ENCODE data around the gene RBM47.
"Not testable (repeated sequence)": the region's sequence is repeated elsewhere in the genome, so short reads cannot be mapped to it uniquely, and the experiment has no call there.

The RBM47 gene

GRCh38 chr4:40562208-40562607 lies 67.5 kb downstream of the RBM47 start:
- no peaks in the 10 kb centered on the region for H3K4me1 ChIP-seq (ENCODE audit: insufficient read depth, low read length, poor library complexity, severe bottlenecking)
- no peaks in the 10 kb centered on the region for H3K36me3 ChIP-seq (ENCODE audit: insufficient read depth, low read length)
- H3K79me2 ChIP-seq (ENCODE audit: insufficient read depth, low read length) = no peaks in the 10 kb centered on the region
- TF ChIP-seq CTCF (conservative IDR thresholded peaks at IDR 0.05; ENCODE audit: low read length) (no peak), EZH2phosphoT487 (IDR thresholded peaks at IDR 0.05; ENCODE audit: borderline replicate concordance) (no peak)
- H3K9me2 ChIP-seq (replicated peaks; ENCODE audit: low read depth, low read length) = no peaks in the 10 kb centered on the region
- no peak overlapping the region for H3K4me2 ChIP-seq (ENCODE audit: low read depth, low read length, poor library complexity, severe bottlenecking)
- no peak overlapping the region for H3K9ac ChIP-seq (ENCODE audit: low read depth, low read length, poor library complexity, severe bottlenecking)
- no peak overlapping the region for H2AFZ ChIP-seq (ENCODE audit: low read length)
- no peaks in the 10 kb centered on the region for H4K20me1 ChIP-seq (ENCODE audit: insufficient read depth, low read length, poor library complexity, severe bottlenecking)
- no peaks in the 10 kb centered on the region for H3F3A ChIP-seq (ENCODE audit: low read depth)
- H3K9me3 ChIP-seq (ENCODE audit: insufficient read depth, low read depth, low read length) = no peaks in the 10 kb centered on the region
- H3K4me3 ChIP-seq (ENCODE audit: low read length, poor library complexity, severe bottlenecking) = no peak overlapping the region
- H3K27me3 ChIP-seq (ENCODE audit: insufficient read depth, low read length, poor library complexity, severe bottlenecking) = no peaks in the 10 kb centered on the region

- not testable (repeated sequence) for H3K9ac ChIP-seq (ENCODE audit: low read depth, low read length, poor library complexity, severe bottlenecking); H3K9me2 ChIP-seq (replicated peaks; ENCODE audit: low read depth, low read length); H3K4me1 ChIP-seq (ENCODE audit: insufficient read depth, low read length, poor library complexity, severe bottlenecking); H3K4me3 ChIP-seq (ENCODE audit: low read length, poor library complexity, severe bottlenecking); H3K4me2 ChIP-seq (ENCODE audit: low read depth, low read length, poor library complexity, severe bottlenecking); H4K20me1 ChIP-seq (ENCODE audit: insufficient read depth, low read length, poor library complexity, severe bottlenecking); H3K9me3 ChIP-seq (ENCODE audit: insufficient read depth, low read depth, low read length); H3K27me3 ChIP-seq (ENCODE audit: insufficient read depth, low read length, poor library complexity, severe bottlenecking); H2AFZ ChIP-seq (ENCODE audit: low read length); H3F3A ChIP-seq (ENCODE audit: low read depth); H3K79me2 ChIP-seq (ENCODE audit: insufficient read depth, low read length); H3K36me3 ChIP-seq (ENCODE audit: insufficient read depth, low read length)
Measured at GRCh38 chr4:40561543-40562177, 68.0 kb downstream of the RBM47 start.

- 0 out of 2 replicates have a peak overlapping the region, but pooled peaks have one; percentile 16 for H2AFZ ChIP-seq (ENCODE audit: low read length)
- no peaks in the 10 kb centered on the region for H3K9me2 ChIP-seq (replicated peaks; ENCODE audit: low read depth, low read length)
- H3K36me3 ChIP-seq (ENCODE audit: insufficient read depth, low read length) = no peaks in the 10 kb centered on the region
- no peaks in the 10 kb centered on the region for H4K20me1 ChIP-seq (ENCODE audit: insufficient read depth, low read length, poor library complexity, severe bottlenecking)
- no peak overlapping the region for H3K4me2 ChIP-seq (ENCODE audit: low read depth, low read length, poor library complexity, severe bottlenecking)
- no peak overlapping the region for H3K9ac ChIP-seq (ENCODE audit: low read depth, low read length, poor library complexity, severe bottlenecking)
- no peaks in the 10 kb centered on the region for H3K27me3 ChIP-seq (ENCODE audit: insufficient read depth, low read length, poor library complexity, severe bottlenecking)
- H3K79me2 ChIP-seq (ENCODE audit: insufficient read depth, low read length) = no peaks in the 10 kb centered on the region
- no peak for TF ChIP-seq EZH2phosphoT487 (IDR thresholded peaks at IDR 0.05; ENCODE audit: borderline replicate concordance)
- TF ChIP-seq CTCF (conservative IDR thresholded peaks at IDR 0.05; ENCODE audit: low read length) = no peak
- no peak overlapping the region for H3K4me3 ChIP-seq (ENCODE audit: low read length, poor library complexity, severe bottlenecking)
- H3F3A ChIP-seq (ENCODE audit: low read depth) = no peaks in the 10 kb centered on the region
- no peaks in the 10 kb centered on the region for H3K4me1 ChIP-seq (ENCODE audit: insufficient read depth, low read length, poor library complexity, severe bottlenecking)
- no peaks in the 10 kb centered on the region for H3K9me3 ChIP-seq (ENCODE audit: insufficient read depth, low read depth, low read length)
Measured at GRCh38 chr4:40559585-40560465, 69.8 kb downstream of the RBM47 start.

All from Loucy (cell line).